ENCODE measurements around the gene ARHGEF40. TPM values are rescaled to one million over a fixed set of nuclear protein-coding genes. Genes with fewer than 3 reads are reported as not detected.

Gene ARHGEF40
- total and polyA plus RNA-seq, 2 donors (not counting 1 experiment from before 2014, with no cell fraction given) = 1.0 to 1.7 TPM

DNA sequence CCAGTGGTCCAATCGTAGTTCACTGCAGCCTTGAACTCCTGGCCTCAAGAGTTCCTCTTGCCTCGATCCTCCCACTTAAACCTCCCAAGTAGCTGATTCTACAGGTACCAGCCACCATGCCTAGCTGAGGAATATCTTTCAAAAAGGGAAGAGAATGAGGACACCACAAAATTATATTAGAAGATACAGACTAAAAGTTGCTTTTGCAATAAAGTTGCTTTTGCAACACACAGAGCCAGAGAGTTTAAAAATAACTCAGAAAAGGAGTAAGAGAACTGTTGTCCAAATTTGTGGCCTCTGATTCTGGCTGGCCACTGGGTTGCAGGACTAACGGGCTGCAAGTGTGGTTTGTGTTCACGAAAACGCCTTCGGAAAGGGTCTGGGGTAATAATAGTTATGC lies 50.6 kb downstream of the ARHGEF40 start:
- no peaks in the 10 kb centered on the region for H3K36me3 ChIP-seq (replicated peaks in 1 of 2; ENCODE audit: control extremely low read depth in 1 of 2, control insufficient read depth in 1 of 2, extremely low read depth in 1 of 2, insufficient read depth in 2 of 2, low read length in 1 of 2)
- Mint-ChIP-seq H3K9me3 (ENCODE audit: insufficient read depth) (peaks cover 4% of the 10 kb centered on the region), H3K27ac (no peak overlapping the region), H3K4me3 (no peak overlapping the region), H3K4me1 (no peaks in the 10 kb centered on the region), H3K27me3 (peaks cover 43% of the 10 kb centered on the region)
- H3K4me1 ChIP-seq (ENCODE audit: control insufficient read depth in 2 of 2, insufficient read depth in 2 of 2, low read length in 2 of 2) = no peaks in the 10 kb centered on the region
- H4K20me1 ChIP-seq (ENCODE audit: control insufficient read depth, insufficient read depth, low read length, poor library complexity, severe bottlenecking) = no peaks in the 10 kb centered on the region
- H3K4me2 ChIP-seq (replicated peaks; ENCODE audit: low read depth, low read length, poor library complexity, severe bottlenecking) = no peak overlapping the region
- H3K27ac ChIP-seq (ENCODE audit: low read length in 2 of 2) = no peak overlapping the region
- ATAC-seq (ENCODE audit: low read depth) (no peak), DNase-seq (no peak)
- intact Hi-C loops (cut with micrococcal nuclease) = no loop called here
- ChIA-PET POLR2A (no interaction called here), CTCF (no interaction called here)
- TF ChIP-seq, protein P1, sequence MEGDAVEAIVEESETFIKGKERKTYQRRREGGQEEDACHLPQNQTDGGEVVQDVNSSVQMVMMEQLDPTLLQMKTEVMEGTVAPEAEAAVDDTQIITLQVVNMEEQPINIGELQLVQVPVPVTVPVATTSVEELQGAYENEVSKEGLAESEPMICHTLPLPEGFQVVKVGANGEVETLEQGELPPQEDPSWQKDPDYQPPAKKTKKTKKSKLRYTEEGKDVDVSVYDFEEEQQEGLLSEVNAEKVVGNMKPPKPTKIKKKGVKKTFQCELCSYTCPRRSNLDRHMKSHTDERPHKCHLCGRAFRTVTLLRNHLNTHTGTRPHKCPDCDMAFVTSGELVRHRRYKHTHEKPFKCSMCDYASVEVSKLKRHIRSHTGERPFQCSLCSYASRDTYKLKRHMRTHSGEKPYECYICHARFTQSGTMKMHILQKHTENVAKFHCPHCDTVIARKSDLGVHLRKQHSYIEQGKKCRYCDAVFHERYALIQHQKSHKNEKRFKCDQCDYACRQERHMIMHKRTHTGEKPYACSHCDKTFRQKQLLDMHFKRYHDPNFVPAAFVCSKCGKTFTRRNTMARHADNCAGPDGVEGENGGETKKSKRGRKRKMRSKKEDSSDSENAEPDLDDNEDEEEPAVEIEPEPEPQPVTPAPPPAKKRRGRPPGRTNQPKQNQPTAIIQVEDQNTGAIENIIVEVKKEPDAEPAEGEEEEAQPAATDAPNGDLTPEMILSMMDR (IDR thresholded peaks at IDR 0.05) = no peak
- no peak for TF ChIP-seq EZH2 (IDR thresholded peaks at IDR 0.05; ENCODE audit: borderline replicate concordance, insufficient read depth, low read depth, low read length, poor library complexity, severe bottlenecking)
- H3K9me3 ChIP-seq (ENCODE audit: control extremely low read depth in 1 of 3, control insufficient read depth in 2 of 3, insufficient read depth in 1 of 3, low read length in 2 of 3) = peaks cover 3 to 8% (median 4%) of the 10 kb centered on the region in 3 donors
- H2AFZ ChIP-seq (ENCODE audit: insufficient read depth, low read depth, low read length, poor library complexity, severe bottlenecking) = no peak overlapping the region
- H3K27me3 ChIP-seq (replicated peaks in 1 of 4; ENCODE audit: control extremely low read depth in 1 of 4, control insufficient read depth in 3 of 4, insufficient read depth in 4 of 4, low read length in 3 of 4) = peaks cover 0 to 13% (median 6%) of the 10 kb centered on the region in 4 experiments
- H3K79me2 ChIP-seq (ENCODE audit: control insufficient read depth, insufficient read depth, low read length) = no peaks in the 10 kb centered on the region
- 88% methylated on average over 1 of the region's 6 CpGs for WGBS (ENCODE audit: insufficient coverage)
- H3K9ac ChIP-seq (ENCODE audit: low read length) = no peak overlapping the region
- H3K4me3 ChIP-seq (ENCODE audit: control extremely low read depth in 1 of 5, extremely low read depth in 1 of 5, insufficient read depth in 1 of 5, low read depth in 2 of 5, low read length in 4 of 5) = no peak overlapping the region

DNA sequence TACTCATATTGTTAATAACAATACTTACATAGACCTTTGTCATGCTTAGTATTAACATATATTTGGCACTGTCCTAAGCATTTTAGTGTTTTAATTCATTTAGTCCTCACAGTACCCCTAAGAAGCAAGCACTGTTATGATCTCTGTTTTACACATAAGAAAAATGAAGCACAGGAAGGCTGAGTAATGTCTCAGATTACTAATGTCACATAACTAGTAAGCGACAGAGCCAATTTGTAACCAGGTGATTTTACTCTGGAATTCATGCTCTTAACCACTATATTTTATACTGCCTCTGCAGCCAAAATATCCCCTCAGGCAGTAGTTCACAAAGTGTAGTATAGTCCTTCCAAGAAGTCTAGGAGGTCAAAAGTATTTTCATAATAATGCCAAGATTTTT lies 51.0 kb downstream of the ARHGEF40 start:
- POLR2A ChIA-PET = no interaction called here
- Histone ChIP-seq H3K9me3 (ENCODE audit: control extremely low read depth in 1 of 3, control insufficient read depth in 2 of 3, insufficient read depth in 1 of 3, low read length in 2 of 3) (peaks cover 3 to 8% (median 8%) of the 10 kb centered on the region in 3 donors), H3K27me3 (replicated peaks in 1 of 4; ENCODE audit: control extremely low read depth in 1 of 4, control insufficient read depth in 3 of 4, insufficient read depth in 4 of 4, low read length in 3 of 4) (peaks cover 0 to 13% (median 7%) of the 10 kb centered on the region in 4 experiments), H4K20me1 (ENCODE audit: control insufficient read depth, insufficient read depth, low read length, poor library complexity, severe bottlenecking) (no peaks in the 10 kb centered on the region), H2AFZ (ENCODE audit: insufficient read depth, low read depth, low read length, poor library complexity, severe bottlenecking) (no peak overlapping the region), H3K4me2 (replicated peaks; ENCODE audit: low read depth, low read length, poor library complexity, severe bottlenecking) (no peak overlapping the region), H3K36me3 (replicated peaks in 1 of 2; ENCODE audit: control extremely low read depth in 1 of 2, control insufficient read depth in 1 of 2, extremely low read depth in 1 of 2, insufficient read depth in 2 of 2, low read length in 1 of 2) (no peaks in the 10 kb centered on the region), H3K4me3 (ENCODE audit: control extremely low read depth in 1 of 5, extremely low read depth in 1 of 5, insufficient read depth in 1 of 5, low read depth in 2 of 5, low read length in 4 of 5) (no peak overlapping the region), H3K79me2 (ENCODE audit: control insufficient read depth, insufficient read depth, low read length) (no peaks in the 10 kb centered on the region), H3K4me1 (ENCODE audit: control insufficient read depth in 2 of 2, insufficient read depth in 2 of 2, low read length in 2 of 2) (no peaks in the 10 kb centered on the region), H3K27ac (ENCODE audit: low read length in 2 of 2) (no peak overlapping the region), H3K9ac (ENCODE audit: low read length) (no peak overlapping the region)
- H3K4me1 Mint-ChIP-seq = no peaks in the 10 kb centered on the region
- TF ChIP-seq EZH2 (IDR thresholded peaks at IDR 0.05; ENCODE audit: borderline replicate concordance, insufficient read depth, low read depth, low read length, poor library complexity, severe bottlenecking) = no peak
- TF ChIP-seq, protein P1 (IDR thresholded peaks at IDR 0.05) = no peak
- intact Hi-C loops (cut with micrococcal nuclease) = no loop called here
- no peak for DNase-seq
- no CpG with 5 or more reads among the region's 1 CpG for WGBS (ENCODE audit: insufficient coverage)
- H3K9me3 Mint-ChIP-seq (ENCODE audit: insufficient read depth) = peaks cover 4% of the 10 kb centered on the region
- no peak overlapping the region for H3K27ac Mint-ChIP-seq
- H3K27me3 Mint-ChIP-seq = peaks cover 48% of the 10 kb centered on the region
- CTCF ChIA-PET = no interaction called here
- no peak overlapping the region for H3K4me3 Mint-ChIP-seq
- ATAC-seq (ENCODE audit: low read depth) = no peak

Measured in B cell (primary cell).